Osteoblast (primary cell): ENCODE measurements around the gene BPIFB3. TPM values are rescaled to one million over a fixed set of nuclear protein-coding genes. Genes with fewer than 3 reads are reported as not detected.

Experiments used
- DNase-seq: peaks from one replicate; pipeline ENCODE4 v3.0.0; 2011; ENCODE audit warnings: low spot score, mixed read lengths; ENCODE audit not compliant: insufficient read length; ENCODE audit errors: missing footprints
- H2AFZ ChIP-seq: 2 replicates; pipeline ENCODE4 v1.6.0; 2011; ENCODE audit warnings: mild to moderate bottlenecking, low read length
- H3K27ac ChIP-seq: 2 replicates; pipeline ENCODE4 v1.5.1; 2011; ENCODE audit warnings: mild to moderate bottlenecking, low read depth, low read length, moderate library complexity
- H3K27me3 ChIP-seq: 2 replicates; pipeline ENCODE4 v1.6.0; 2012; ENCODE audit warnings: mild to moderate bottlenecking, control low read depth, inconsistent platforms, low read length, moderate library complexity; ENCODE audit not compliant: insufficient read depth
- H3K36me3 ChIP-seq: 2 replicates; pipeline ENCODE4 v1.5.1; 2011; ENCODE audit warnings: mild to moderate bottlenecking, low read length, control low read depth, moderate library complexity; ENCODE audit not compliant: insufficient read depth
- H3K4me1 ChIP-seq: 2 replicates; pipeline ENCODE4 v1.5.1; 2011; ENCODE audit warnings: mild to moderate bottlenecking, low read length, control low read depth, moderate library complexity; ENCODE audit not compliant: insufficient read depth
- H3K4me2 ChIP-seq: 2 replicates; pipeline ENCODE4 v1.6.0; 2011; ENCODE audit warnings: mild to moderate bottlenecking, low read length; ENCODE audit not compliant: insufficient read depth
- H3K4me3 ChIP-seq: fragments of 200-600 bp; sonication (generic); 3 replicates; pipeline ENCODE4 v1.5.1; 2012; ENCODE audit warnings: mild to moderate bottlenecking, low read length, inconsistent platforms; ENCODE audit not compliant: insufficient read depth
- H3K79me2 ChIP-seq: 2 replicates; pipeline ENCODE4 v1.6.0; 2012; ENCODE audit warnings: mild to moderate bottlenecking, low read length, control low read depth, inconsistent platforms; ENCODE audit not compliant: insufficient read depth
- H3K9me3 ChIP-seq: 2 replicates; pipeline ENCODE4 v1.5.1; 2011; ENCODE audit warnings: low read depth, low read length, control low read depth
- H4K20me1 ChIP-seq: 2 replicates; pipeline ENCODE4 v1.6.0; 2012; ENCODE audit warnings: mild to moderate bottlenecking, low read length, control low read depth; ENCODE audit not compliant: insufficient read depth
- total RNA-seq: library from RNA; depleted of rRNA; stranded (reverse); fragments of >200 nt; gene quantifications from 2 replicates; pipeline ENCODE4 v1.2.3, GENCODE V29; 2012
- TF ChIP-seq, protein P1 (sequence below): IDR thresholded peaks from 2 replicates; pipeline ENCODE4 v1.5.1; 2011; ENCODE audit warnings: mild to moderate bottlenecking, low read depth, low read length, moderate library complexity; ENCODE audit errors: extremely low read depth

Gene BPIFB3
- total RNA-seq, 1 donor = not detected

DNA sequence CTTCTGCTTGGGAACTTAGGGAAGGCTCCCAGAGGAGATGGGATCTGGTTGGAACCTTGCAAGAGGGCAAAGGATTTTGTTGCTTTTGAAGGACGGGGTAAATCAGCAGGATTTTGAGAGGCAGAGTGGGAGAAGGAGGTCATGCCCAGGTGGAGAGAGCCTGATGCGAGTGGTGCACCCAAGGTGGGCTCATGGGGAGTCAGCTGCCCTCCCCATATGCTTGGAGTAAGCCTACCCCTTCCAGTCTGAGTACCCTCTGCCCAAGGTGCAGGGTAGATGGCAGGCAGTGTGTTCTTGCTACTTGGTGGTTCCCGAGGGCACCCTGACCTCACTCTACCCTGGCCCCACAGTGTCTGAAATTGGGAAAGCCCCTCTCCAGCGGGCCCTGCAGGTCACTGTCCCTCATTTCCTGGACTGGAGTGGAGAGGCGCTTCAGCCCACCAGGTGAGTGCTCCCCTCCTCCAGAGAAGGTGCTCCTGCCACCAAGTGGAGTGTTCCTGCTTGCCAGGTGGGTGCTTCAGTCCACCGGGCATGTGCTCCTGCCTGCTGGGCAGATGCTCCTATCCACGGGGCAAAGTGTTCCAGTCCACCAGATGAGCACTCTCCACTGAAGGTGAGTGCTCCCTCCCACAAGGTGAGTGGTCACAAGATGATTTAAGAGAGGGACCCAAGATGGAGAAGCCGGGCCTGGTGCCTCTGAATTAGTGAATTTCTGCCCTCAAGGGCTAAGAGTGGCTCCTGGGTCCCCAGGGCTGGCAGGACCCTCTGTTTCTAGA is 42.8 kb upstream of the BPIFB3 start:
- Histone ChIP-seq H3K4me2 (no peak overlapping the region), H3K4me1 (no peaks in the 10 kb centered on the region), H4K20me1 (no peaks in the 10 kb centered on the region), H3K79me2 (no peaks in the 10 kb centered on the region), H3K4me3 (no peak overlapping the region), H2AFZ (no peak overlapping the region), H3K36me3 (no peaks in the 10 kb centered on the region), H3K9me3 (no peaks in the 10 kb centered on the region), H3K27ac (no peak overlapping the region), H3K27me3 (peaks cover 5% of the 10 kb centered on the region)
- DNase-seq = peak; percentile 56
- TF ChIP-seq, protein P1, sequence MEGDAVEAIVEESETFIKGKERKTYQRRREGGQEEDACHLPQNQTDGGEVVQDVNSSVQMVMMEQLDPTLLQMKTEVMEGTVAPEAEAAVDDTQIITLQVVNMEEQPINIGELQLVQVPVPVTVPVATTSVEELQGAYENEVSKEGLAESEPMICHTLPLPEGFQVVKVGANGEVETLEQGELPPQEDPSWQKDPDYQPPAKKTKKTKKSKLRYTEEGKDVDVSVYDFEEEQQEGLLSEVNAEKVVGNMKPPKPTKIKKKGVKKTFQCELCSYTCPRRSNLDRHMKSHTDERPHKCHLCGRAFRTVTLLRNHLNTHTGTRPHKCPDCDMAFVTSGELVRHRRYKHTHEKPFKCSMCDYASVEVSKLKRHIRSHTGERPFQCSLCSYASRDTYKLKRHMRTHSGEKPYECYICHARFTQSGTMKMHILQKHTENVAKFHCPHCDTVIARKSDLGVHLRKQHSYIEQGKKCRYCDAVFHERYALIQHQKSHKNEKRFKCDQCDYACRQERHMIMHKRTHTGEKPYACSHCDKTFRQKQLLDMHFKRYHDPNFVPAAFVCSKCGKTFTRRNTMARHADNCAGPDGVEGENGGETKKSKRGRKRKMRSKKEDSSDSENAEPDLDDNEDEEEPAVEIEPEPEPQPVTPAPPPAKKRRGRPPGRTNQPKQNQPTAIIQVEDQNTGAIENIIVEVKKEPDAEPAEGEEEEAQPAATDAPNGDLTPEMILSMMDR = no peak

DNA sequence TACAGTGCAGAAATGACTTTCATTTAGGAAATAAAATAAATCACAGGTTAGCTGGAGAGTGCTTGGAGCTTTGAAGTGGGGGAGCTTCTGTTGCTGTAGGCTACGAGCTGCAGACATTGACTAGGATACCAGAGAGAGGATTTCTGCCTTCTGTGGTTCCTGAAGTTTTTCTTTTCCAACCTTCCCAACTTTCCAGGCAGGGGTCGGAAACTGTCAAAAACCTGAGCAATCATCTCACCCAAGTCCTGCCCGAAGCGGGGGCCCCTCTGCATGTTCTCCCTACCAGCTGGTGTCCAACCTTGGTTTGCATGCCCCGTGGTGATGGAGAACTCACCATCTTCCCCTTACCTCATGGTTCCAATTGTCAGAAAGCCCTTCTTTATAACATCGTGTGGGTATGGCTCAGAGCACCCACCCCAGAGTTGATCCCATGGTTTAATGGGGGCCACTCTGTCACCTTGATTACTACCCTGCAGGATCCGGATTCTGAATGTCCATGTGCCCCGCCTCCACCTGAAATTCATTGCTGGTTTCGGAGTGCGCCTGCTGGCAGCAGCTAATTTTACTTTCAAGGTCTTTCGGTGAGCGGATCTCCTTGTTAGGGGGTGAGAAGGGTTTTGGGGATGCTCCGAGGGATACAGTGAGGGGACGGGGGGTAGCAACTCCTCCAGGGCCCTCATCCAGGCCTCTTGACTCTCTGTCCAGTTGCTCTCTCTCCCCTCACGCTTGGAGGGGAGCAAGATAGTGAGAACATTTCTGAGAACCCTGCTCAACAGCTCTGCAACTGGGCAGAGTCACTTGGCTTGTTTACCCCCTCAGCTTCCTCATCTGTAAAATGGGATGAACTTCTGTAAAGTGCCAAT is 41.1 kb upstream of the BPIFB3 start:
- DNase-seq = peak; percentile 81
- peaks cover 5% of the 10 kb centered on the region for H3K27me3 ChIP-seq
- H4K20me1 ChIP-seq = no peaks in the 10 kb centered on the region
- no peaks in the 10 kb centered on the region for H3K36me3 ChIP-seq
- H3K4me1 ChIP-seq = no peaks in the 10 kb centered on the region
- H3K27ac ChIP-seq = no peak overlapping the region
- H3K79me2 ChIP-seq = no peaks in the 10 kb centered on the region
- no peaks in the 10 kb centered on the region for H3K9me3 ChIP-seq
- H3K4me3 ChIP-seq = no peak overlapping the region
- TF ChIP-seq, protein P1 = no peak
- no peak overlapping the region for H3K4me2 ChIP-seq
- H2AFZ ChIP-seq = no peak overlapping the region

DNA sequence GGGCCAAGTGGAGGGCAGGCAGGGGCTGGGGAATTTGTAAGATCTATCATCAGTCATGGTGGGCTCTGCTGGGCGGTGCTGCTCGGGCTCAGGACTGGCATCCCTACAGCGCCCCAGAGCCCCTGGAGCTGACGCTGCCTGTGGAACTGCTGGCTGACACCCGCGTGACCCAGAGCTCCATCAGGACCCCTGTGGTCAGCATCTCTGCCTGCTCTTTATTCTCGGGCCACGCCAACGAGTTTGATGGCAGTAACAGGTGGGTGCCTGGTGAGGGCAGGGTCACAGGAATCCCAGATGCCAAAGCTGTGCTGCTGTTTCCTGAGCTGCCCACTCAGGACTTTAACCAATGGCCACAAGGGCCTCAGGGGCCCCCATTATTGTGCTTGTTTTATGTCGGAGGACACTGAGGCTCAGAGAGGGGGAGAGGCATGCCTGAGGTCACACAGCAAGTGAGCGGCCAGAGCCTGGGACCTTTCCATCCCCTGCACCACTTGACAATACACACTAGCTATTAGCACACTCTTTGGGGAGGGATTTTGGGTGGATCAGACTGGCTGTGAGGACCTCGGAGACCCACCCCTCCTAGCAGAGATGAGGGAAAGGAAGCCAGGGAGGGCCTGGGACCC is 39.9 kb upstream of the BPIFB3 start:
- Histone ChIP-seq H4K20me1 (no peaks in the 10 kb centered on the region), H3K4me3 (no peak overlapping the region), H3K79me2 (no peaks in the 10 kb centered on the region), H3K4me2 (no peak overlapping the region), H2AFZ (no peak overlapping the region), H3K27me3 (peaks cover 5% of the 10 kb centered on the region), H3K36me3 (no peaks in the 10 kb centered on the region), H3K4me1 (no peaks in the 10 kb centered on the region), H3K9me3 (no peaks in the 10 kb centered on the region), H3K27ac (no peak overlapping the region)
- TF ChIP-seq, protein P1 = no peak
- DNase-seq = peak; percentile 29
